ENCODE results near the gene DUSP6.
"Not testable (repeated sequence)": the region's sequence is repeated elsewhere in the genome, so short reads cannot be mapped to it uniquely, and the experiment has no call there.

Gene DUSP6

DNA sequence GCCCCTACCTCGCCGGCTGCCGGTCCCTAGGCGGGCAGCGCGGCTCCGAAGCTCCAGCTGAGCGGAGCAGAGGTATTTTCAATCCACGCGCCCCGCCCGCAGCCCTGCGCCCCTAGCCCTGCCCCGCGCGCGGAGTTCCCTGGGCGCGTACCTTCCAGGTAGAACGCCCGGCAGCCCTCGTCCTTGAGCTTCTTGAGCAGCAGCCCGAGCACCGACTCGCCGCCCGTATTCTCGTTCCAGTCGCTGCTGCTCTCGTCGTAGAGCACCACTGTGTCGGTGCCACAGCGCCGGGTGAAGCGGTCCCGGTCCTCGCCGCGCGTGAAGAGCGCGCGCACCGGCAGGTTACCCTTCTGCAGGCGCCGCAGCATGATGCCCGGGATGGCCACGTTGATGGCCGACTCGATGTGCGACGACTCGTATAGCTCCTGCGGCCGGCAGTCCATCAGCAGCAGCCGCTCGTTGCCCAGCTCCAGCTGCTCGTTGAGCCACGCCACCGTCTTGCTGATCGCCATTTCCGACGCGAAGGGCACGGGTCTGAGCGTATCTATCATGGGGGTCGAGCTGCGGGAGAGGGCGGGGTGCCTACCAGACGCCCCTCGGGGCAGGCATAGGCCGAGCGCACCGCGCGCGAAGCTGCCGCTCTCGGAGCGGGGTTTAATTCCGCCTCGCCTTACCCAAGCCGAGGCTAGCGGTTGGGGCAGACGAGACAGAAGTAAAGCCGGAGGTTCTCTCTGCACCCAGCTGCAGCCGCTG, 636 bp downstream of the DUSP6 start:
- peak; percentile 59 for DNase-seq

DNA sequence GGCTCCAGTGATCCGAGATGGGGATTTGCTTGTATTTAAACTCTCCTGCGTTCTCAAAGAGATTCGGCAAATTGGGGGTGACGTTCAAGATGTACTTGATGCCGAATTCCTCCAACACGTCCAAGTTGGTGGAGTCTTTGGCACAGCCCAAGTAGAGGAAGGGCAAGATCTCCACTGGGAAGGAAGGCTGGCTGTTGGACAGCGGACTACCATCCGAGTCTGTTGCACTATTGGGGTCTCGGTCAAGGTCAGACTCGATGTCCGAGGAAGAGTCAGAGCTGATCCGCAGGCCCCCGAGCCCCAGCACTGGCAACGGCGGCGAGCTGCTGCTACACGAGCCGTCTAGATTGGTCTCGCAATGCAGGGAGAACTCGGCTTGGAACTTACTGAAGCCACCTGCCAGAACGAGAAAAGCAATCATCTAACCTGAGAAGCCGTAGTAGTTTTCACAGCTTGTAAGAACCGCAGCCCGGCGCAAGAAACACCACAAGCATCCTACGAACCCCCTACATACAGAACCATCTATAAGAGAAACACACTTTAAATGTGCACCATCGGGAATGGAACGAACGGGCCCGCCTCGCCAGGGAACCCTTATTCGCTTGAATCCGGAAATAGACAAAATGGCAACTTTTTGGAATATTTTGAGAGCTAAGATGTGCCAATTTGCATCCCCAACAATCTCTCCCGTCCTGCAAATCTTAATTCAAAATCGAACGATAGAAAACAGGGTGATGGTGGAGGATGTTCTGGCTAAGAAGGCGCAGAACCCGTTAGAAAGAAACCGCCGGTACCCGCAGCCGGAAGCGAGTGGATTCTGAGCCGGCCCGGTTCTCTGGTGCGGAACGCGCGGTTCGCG, 1.4 kb downstream of the DUSP6 start:
- no peak for DNase-seq

DNA sequence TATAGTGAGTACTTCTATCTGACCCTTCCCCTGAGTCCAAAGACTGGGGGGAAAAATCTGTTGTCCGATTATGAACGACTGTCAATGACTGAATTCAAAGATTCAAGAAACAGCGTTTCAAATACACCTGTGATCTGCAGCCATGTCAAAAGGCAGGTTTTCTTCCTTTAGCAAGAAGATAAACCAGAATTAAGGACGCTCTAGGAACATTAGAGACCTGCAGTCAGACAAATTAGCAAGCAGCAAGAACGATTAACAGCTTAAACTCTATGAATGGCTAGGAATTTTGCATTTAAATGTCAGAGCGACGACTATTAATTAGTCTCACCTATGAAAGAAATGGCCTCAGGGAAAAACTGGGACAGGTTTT, 2.1 kb downstream of the DUSP6 start:
- DNase-seq, result no peak

DNA sequence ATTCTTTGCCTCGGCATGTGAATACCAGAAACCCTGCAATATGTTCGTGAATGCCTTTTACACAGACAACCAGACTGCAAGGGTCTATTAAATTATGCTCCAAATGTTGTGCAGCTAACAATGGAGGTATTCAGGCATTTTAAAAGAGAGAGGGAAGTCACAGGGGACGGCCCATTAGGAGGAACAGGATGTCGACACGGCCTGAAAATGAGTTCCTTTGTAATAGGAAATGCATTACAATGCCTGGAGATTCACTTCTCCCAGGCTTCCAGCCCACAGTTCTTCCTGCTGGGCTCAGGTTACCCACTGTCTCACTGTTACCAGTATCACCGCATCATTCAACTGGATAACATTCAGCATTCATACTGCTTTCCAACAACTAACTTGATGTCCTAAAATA, 2.5 kb downstream of the DUSP6 start:
- DNase-seq, result no peak

DNA sequence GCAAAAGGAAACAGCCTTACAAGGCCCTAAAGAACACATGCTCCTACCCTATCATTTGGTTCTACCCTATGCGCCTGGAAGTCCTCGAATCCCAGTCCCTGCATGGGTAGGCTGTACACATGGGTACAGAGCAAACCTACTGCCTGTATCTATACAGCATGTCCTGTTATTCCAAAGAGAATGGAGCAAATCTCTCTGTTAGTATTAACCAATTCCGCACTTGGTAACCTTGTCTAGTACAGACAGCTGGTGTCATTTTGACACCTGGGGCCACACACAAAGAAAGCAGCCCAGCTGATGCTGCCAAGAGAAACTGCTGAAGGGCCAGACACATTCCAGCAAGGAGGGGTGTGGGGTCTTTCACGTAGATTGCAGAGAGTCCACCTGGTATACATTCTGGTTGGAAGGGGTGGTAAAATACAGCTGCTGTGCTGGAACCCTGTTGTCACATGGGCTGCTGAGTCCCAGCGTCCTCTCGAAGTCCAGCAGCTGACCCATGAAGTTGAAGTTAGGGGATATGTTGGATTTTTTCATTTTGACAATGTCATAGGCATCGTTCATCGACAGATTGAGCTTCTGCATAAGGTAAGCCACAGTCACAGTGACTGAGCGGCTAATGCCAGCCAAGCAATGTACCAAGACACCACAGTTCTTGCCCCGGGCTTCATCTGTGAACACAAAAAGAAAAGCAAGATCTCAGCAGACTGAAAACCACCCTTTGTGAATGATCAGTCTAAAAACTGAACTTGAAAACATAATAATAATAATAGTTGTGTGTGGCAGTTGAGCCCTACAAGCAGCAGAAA, 3.2 kb downstream of the DUSP6 start:
- no peak for DNase-seq

DNA sequence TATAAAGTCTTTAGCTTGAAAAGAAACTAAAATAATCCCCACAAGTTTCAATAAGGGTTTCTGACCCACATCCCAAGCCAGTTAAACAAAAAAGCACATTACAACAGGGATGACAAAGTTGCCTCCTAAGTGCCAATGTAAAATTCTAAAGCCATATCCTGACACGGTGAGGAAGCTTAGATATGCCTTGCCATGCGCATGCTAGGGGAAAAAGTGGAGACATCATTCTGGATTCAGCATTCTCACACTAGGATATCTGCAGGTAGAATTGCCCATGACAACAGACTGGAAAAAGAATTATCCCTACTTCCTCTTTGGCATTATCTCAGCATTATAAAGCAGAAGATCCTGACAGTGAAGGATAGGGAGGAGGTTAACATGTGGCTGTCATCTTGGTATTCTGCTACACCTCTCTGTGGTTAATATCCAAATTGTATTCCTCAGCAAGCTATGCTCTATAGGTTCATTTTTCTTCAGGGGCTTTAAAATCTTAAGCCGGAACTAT, 4.9 kb downstream of the DUSP6 start:
- DNase-seq, result no peak

DNA sequence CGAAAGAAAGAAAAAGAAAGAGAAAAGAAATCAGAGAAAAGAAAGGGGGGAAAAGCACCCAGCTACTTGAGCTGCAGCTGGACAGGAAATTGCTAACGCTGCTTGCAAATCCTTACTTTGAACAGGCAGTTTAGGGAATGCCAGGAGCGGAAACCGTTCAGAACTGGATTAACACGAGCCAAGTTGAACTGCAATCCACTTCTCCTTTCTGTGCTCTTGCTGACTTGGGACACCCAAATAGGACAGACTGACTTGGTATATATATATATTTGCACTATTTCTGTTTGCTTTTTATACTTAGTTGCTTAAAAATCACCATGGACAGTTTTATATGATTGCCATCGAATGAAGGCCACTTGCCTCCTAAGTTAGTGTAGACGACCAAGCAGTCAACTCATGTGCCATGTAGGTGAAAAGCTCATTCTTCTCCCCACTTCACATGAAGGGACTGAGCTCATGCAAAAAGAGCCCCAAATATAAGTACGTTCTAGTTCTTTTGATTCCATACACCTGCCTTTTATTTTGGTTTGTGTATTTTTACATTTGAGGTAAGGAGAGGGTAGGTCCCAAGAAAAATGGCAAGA, 5.5 kb downstream of the DUSP6 start:
- DNase-seq, result peak; percentile 67

DNA sequence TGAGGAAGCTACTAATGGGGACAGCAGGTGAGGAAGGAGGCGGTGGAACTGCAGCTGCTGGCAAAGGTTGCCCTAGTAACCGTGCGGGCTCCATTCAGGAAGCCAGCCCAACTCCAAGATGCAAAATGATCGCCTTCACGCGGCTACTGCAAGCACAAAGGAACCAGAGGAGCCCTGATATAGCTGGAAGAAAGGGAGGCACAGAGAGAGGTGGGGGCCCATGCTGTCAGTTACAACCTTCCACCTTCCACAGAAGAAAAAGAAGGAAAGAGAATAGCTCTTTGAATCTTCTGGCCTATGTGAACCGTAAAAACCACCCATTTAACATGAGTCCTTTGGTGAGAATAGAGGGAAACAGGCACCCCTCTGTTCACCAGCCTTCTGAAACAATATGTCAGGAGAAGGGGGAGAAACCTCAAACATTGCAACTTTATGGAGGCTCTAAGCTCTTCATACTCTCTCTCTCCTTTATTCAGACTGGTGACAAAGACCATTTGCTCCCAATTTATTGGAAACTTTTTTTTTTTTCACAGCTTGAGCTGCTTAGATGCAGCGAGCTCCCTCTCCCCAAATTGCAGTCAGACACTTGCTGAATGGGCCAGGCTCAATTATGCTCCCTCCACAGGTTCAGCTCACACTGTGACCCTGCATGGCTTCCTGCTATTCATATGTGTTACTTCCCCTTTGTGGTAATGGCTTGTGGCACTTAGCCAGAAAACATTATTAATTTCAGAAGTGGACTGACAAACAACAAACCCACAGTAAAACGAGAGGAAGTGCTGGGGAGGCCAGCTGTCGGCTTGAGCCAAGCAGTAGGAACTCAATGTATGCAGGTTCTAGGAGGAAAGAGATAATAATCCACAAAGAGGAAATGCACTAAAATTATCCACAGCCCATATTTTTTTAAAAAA, 6.2 kb downstream of the DUSP6 start:
- DNase-seq, result peak; percentile 93

DNA sequence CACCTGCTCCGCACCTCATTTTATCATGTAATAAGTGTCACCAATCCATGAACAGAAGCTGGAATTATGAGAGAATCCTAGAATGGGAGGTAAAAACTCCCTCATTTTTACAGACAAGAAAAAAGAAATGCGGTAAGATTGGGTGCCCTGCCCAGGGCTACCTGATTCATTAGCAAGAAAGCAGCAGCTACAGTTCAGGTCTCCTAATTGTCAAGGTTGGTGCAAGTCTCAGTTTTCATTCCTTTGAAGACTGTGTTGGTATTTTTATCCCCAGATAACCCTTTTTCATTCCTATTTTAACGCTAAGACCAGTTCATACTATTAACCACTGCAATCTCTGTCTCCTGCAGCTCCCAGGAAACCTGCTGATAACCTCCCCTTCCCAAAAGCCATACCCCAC, 6.9 kb downstream of the DUSP6 start:
- no peak for DNase-seq

DNA sequence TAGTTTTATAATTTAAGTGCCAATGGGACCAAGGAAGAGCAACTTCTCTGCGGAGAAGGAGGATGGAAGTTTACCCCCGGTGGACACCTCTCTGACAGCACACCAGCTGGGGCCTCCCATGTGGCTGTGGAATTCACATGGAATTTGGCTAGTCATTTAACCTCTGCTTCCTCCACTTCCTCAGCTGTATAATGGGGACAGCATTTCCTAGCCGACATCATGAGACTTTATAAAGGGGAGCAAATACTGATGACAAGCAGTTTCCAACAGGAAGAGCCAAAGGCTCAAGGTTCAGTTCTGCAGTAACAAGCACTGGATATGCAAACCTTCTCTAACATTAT, 7.5 kb downstream of the DUSP6 start:
- no peak for DNase-seq

DNA sequence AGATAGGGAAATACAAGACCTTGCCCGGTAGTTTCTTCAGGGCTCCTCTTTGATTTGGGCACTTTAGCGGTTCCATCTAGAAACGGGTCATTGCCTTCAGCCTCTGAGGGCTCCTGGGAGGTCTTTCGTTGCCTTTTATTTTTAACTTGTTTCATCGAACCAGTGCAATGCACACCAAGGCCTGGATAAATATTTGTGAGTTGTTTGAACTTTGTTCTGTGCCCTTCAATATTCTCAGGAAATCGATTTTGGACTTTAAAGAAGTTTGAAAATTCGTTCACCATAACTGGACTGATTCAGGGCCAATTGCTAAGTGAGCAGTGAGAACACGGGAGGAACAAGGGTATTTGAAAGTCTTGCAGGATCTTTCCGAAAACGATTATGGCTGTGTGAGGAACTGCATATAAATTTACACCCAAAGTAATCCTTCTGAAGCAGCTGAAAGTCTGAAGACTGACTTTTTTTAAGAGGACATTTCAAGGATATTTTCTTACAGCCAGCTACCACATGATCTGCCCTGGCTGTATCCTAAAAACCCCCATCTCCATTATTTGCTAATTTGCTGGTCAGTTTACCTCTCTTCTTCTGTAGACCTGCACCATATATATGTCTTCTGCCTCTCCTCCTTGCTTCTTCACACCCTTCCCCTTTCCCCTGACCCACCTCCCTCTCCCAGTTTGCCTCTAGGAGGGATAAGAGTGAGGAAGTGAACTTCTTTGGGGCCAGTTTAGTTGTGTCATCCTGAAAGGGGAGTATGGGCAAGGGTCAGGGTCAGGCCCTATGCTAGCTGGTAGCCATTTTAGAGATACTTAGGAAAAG, 8.0 kb downstream of the DUSP6 start:
- no peak for DNase-seq

DNA sequence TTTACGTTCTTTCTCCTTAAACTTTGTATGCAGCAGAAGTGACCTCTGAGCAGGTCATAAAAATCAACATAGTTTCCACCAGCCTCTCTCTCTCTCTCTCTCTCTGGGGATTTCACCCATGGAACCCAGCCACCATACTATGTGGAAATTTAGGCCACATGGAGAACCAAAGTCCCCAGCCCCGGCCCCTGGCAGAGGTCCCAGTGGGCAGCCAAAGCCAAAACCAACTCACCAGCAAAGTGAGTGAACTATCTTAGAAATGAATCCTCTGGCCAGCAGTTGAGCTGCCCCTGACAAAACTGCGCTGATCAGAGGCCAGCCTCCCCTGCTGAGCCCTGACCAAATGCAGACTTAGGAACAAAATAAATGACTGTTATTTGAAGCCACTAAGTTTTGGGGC, 9.2 kb downstream of the DUSP6 start:
- DNase-seq, result no peak

DNA sequence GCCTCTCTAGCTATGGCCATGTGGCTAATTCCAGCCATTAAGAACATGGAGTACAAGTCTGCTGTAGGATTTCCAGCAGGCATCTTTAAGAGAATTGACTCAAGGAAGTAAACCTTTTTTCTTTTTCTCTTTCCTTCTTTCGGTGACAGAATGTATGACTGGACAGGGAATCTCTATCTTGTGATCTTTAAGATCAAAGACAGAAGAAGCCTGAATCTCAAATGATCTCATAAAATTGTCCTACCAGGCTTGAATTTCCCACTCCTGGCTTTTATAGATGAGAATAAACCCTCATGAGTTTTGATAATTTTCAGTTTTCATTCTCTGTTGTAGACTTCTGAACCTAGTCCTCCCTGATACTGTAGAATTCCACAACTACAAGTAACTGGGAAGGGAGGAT, 11.4 kb downstream of the DUSP6 start:
- DNase-seq, result no peak

DNA sequence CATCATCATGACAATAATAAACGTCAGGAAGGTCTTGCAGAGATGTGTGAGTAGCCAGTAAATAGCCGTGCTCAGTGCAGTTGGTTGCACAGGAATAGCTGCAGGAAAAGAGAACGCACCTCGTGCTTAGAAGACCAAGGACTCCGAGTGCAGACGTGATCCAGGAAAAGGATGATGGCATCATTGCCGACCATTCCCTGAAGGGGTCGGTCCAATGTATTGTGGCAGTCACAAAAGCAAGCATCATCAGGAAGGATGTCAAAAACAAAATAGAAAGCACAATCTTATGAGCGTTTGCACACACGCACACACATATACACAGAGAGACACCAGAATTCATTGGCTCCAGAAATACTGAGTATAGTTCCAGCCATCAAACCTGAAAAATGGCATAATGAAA, 12.8 kb downstream of the DUSP6 start:
- DNase-seq, result no peak

DNA sequence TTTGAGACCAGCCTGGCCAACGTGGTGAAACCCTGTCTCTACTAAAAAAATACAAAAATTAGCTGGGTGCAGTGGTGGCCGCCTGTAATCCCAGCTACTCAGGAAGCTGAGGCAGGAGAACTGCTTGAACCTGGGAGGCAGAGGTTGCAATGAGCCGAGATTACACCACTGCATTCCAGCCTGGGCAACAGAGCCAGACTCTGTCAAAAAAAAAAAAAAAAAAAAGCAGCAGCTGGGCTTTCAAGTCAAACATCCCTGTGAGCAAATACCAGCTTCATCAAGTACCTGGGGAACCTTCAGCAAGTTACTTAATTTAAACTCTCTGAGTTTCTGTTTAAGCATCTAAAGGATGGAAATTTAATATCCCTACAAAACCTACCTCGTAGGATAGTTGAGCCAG, 15.2 kb downstream of the DUSP6 start:
- not testable (repeated sequence) for DNase-seq

DNA sequence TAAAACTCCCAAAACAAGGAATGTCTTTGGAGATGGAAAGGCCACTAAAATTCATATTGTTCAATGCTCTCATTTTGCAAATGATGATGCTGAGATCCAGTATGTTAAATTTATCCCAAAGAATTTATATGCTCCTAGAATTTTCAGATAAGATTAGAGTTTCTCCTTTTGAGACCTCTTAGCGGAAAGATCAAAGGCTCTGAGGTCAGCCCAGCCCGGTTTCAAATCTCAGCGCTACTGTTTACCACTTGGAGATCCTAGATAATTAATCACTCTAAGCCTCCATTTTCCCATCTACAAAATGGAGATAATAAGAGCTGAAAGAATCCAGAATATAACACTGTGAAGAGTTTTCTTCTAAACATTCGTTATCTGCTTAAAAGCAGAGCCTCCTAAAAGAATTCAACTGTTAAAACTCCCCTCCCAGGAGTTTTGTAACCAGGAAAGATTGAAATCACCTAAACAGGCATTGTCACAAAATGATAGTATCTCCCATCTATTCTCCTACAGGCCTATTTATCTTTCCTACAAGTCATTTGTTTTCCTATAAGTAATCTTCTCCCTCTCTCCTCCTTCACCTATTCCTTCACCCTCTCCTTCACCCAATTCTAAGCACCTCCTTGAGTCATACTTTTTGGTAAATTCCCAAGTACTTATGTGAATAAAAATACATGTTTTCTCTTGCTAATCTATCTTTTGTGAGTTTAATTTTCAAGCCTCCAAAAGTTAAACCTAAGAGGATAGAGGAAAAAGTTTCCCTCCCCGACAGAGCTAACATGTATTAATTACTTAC, 16.7 kb downstream of the DUSP6 start:
- no peak for DNase-seq

DNA sequence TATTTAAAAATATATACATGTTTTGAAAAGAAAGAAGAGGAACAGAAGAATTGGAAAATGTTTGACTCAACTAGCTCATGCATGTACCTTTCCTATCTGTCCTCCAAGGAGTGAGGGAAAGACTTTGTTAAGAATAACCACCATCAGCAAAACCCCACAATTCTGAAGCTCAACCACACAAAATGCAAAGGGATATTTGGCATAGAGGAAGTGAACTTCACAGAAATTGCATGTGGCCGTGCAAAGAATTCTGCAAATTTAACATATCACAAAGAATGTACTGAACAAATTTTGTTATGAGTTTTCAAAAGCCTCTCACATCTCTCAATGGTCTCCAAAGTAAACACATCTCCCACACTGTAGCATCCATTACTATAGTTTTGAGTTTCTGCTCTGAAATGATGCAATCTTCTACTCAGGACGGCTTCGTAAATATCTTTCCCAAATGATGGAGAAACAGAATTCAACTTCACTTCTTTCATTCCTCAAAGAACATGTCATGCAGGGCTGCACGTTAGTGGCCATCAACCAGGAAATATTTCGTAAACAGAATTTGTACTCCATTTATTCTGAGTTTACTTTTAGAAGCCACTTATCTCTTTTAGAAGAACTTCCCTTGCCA, 17.6 kb downstream of the DUSP6 start:
- DNase-seq, result no peak

DNA sequence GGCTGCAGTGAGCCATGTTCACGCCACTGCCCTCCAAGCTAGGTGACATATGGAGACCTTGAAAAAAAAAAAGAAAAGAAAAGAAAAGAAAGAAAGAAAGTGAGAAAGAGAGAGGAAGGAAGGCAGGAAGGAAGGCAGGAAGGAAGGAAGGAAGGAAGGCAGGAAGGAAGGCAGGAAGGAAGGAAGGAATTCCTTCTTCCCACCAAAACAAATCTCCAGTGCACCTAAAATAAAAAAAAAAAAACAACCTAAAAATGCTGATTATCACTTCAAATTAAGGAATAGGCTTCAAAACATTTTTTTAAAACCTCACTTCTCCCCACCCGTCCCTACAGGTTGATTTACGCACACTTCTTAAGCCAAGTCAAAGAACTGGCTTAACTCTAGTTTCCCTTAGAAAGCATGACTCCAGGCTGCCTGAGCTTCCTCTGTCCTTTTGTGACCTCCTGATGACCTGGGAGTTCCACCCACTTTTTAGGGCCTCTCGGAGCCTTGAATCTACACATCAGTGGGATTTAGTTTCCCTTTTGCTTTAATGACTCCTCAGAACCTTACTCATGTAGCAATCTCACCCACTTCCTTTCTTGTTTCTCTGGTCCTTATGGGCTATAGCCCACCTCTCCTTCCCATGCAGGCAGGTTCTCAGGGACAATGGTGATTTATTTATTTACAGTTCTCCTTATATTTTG, 18.6 kb downstream of the DUSP6 start:
- no peak for DNase-seq

Measured in NCI-H774 (cell line).